Activated B cell treated with CpG ODN at 0.5 μM for 24 hours (primary cell): ENCODE measurements around the gene KRTAP9-1. TPM values are rescaled to one million over a fixed set of nuclear protein-coding genes. Genes with fewer than 3 reads are reported as not detected.
"Not testable (repeated sequence)": the region's sequence is repeated elsewhere in the genome, so short reads cannot be mapped to it uniquely, and the experiment has no call there.

Source experiments
- ATAC-seq: fragments of 200-7000 bp; cut with Tn5 transposase; one replicate; pipeline ENCODE4 v1.10.0; 2021; ENCODE audit warnings: low read depth, mild to moderate bottlenecking, moderate library complexity
- CTCF ChIA-PET: fragments of 350-600 bp; sonication (Branson Sonifier 250); formaldehyde crosslinking; loops from one replicate; lab custom pipeline; 2021; ENCODE audit warnings: antibody characterized with exemption; lab: Charles Lee
- POLR2A ChIA-PET: fragments of 350-600 bp; sonication (Branson Sonifier 250); formaldehyde crosslinking; loops from one replicate; lab custom pipeline; 2021; ENCODE audit warnings: antibody characterized with exemption; lab: Charles Lee
- DNase-seq: peaks from one replicate; pipeline ENCODE4 v3.0.0; 2022
- H3K27ac Mint-ChIP-seq: one replicate; pipeline ENCODE4 v1.8.0; 2020; ENCODE audit warnings: mixed read lengths
- H3K27me3 Mint-ChIP-seq: one replicate; pipeline ENCODE4 v1.8.0; 2021; ENCODE audit warnings: mixed read lengths
- H3K36me3 Mint-ChIP-seq: one replicate; pipeline ENCODE4 v1.8.0; 2021; ENCODE audit warnings: low read depth, mixed read lengths
- H3K4me1 Mint-ChIP-seq: one replicate; pipeline ENCODE4 v1.8.0; 2021; ENCODE audit warnings: mixed read lengths
- H3K4me3 Mint-ChIP-seq: one replicate; pipeline ENCODE4 v1.8.0; 2020; ENCODE audit warnings: mild to moderate bottlenecking, mixed read lengths
- H3K9me3 Mint-ChIP-seq: one replicate; pipeline ENCODE4 v1.8.0; 2020; ENCODE audit warnings: mixed read lengths
- CTCF ChIP-seq: fragments of 200-600 bp; IDR thresholded peaks from one replicate; pipeline ENCODE4 v1.8.0; 2022; ENCODE audit warnings: antibody characterized with exemption, mild to moderate bottlenecking
- intact Hi-C: fragments of 100-400 bp; cut with micrococcal nuclease; formaldehyde crosslinking; loops from one replicate; pipeline ENCODE4 v1.15.1; 2024
- total RNA-seq: library from RNA; stranded (reverse); gene quantifications from 2 replicates; pipeline ENCODE4 v1.2.3, GENCODE V29; 2022

Gene KRTAP9-1
- total RNA-seq, 1 donor from 2014 or later = not detected

- intact Hi-C loops = no loop called here
- DNase-seq (no peak), ATAC-seq (no peak)
- peaks cover 1% of the 10 kb centered on the region for H3K27me3 Mint-ChIP-seq
- H3K27ac Mint-ChIP-seq = no peak overlapping the region
- POLR2A ChIA-PET = no interaction called here
- CTCF ChIA-PET = no interaction called here
- H3K36me3 Mint-ChIP-seq = peaks cover 4% of the 10 kb centered on the region
- no peak for TF ChIP-seq CTCF
- no peaks in the 10 kb centered on the region for H3K4me1 Mint-ChIP-seq
- no peak overlapping the region for H3K4me3 Mint-ChIP-seq
- peaks cover 13% of the 10 kb centered on the region for H3K9me3 Mint-ChIP-seq
Measured at GRCh38 chr17:41147531-41148204, 42.0 kb upstream of the KRTAP9-1 start.

- CTCF ChIA-PET, H3K27me3 Mint-ChIP-seq, POLR2A ChIA-PET, H3K36me3 Mint-ChIP-seq, ATAC-seq, DNase-seq, H3K27ac Mint-ChIP-seq, H3K4me3 Mint-ChIP-seq, intact Hi-C loops, H3K4me1 Mint-ChIP-seq, H3K9me3 Mint-ChIP-seq: not testable (repeated sequence)
Measured at GRCh38 chr17:41148971-41149651, 40.6 kb upstream of the KRTAP9-1 start.

GRCh38 chr17:41149652-41149985 is 40.1 kb upstream of the KRTAP9-1 start, which contains the start of gene KRTAP4-5:
TSS of gene KRTAP4-5 (minus strand) at chr17:41149825. CDS start at chr17:41149767, 58 bp downstream.
- no peak for ATAC-seq
- no peak for DNase-seq
- H3K9me3 Mint-ChIP-seq = no peaks in the 10 kb centered on the region
- no peak for TF ChIP-seq CTCF
- H3K27me3 Mint-ChIP-seq = peaks cover 10% of the 10 kb centered on the region
- no peak within 1 kb of the TSS for H3K4me3 Mint-ChIP-seq
- H3K27ac Mint-ChIP-seq = no peak within 1 kb of the TSS
- ChIA-PET POLR2A (no interaction called here), CTCF (no interaction called here)
- H3K4me1 Mint-ChIP-seq = no peaks in the 10 kb centered on the region
- H3K36me3 Mint-ChIP-seq = no peaks in the 10 kb centered on the region
- intact Hi-C loops = no loop called here

GRCh38 chr17:41150026-41150425 is 39.7 kb upstream of the KRTAP9-1 start:
- Mint-ChIP-seq H3K9me3 (no peaks in the 10 kb centered on the region), H3K36me3 (no peaks in the 10 kb centered on the region), H3K27me3 (peaks cover 13% of the 10 kb centered on the region), H3K4me1 (no peaks in the 10 kb centered on the region), H3K27ac (no peak overlapping the region), H3K4me3 (no peak overlapping the region)
- DNase-seq = no peak
- no peak for ATAC-seq
- TF ChIP-seq CTCF = no peak
- POLR2A ChIA-PET = no interaction called here
- CTCF ChIA-PET = no interaction called here
- intact Hi-C loops = no loop called here

GRCh38 chr17:41151525-41151924 is 38.2 kb upstream of the KRTAP9-1 start:
- DNase-seq (no peak), ATAC-seq (no peak)
- Mint-ChIP-seq H3K27me3 (peaks cover 25% of the 10 kb centered on the region), H3K4me3 (no peak overlapping the region), H3K4me1 (no peaks in the 10 kb centered on the region), H3K27ac (no peak overlapping the region), H3K36me3 (no peaks in the 10 kb centered on the region), H3K9me3 (no peaks in the 10 kb centered on the region)
- intact Hi-C loops = no loop called here
- ChIA-PET POLR2A (no interaction called here), CTCF (no interaction called here)
- TF ChIP-seq CTCF = no peak
